H1 (cell line): ENCODE measurements around the gene TECR. TPM values are rescaled to one million over a fixed set of nuclear protein-coding genes. Genes with fewer than 3 reads are reported as not detected.

ENCODE experiments used
- BCL11A ChIP-seq, 2 experiments: IDR thresholded peaks; one replicate each; pipeline ENCODE4 v1.6.1; 2011; ENCODE audit warnings: low read depth in 2 of 2, low read length in 2 of 2, mild to moderate bottlenecking in 2 of 2
- CTCF ChIP-seq, 3 experiments: IDR thresholded peaks; 1 replicate in 2 of 3; 2 replicates in 1 of 3; pipeline versions ENCODE4 v1.5.1 to v1.6.1; 2011; ENCODE audit warnings: low read length in 3 of 3, mild to moderate bottlenecking in 3 of 3, inconsistent platforms in 2 of 3, low read depth in 1 of 3, moderate library complexity in 1 of 3; ENCODE audit not compliant: insufficient read depth in 1 of 3; ENCODE audit errors: control extremely low read depth in 1 of 3
- HDAC2 ChIP-seq, 2 experiments: fragments of 300-600 bp in 1 of 2; sonication (generic) in 1 of 2; IDR thresholded peaks; 2 replicates each; pipeline ENCODE4 v1.6.1; 2011 to 2012; ENCODE audit warnings: low read depth in 2 of 2, low read length in 2 of 2, mild to moderate bottlenecking in 2 of 2, moderate library complexity in 2 of 2, borderline replicate concordance in 1 of 2, inconsistent platforms in 1 of 2
- USF2 ChIP-seq: IDR thresholded peaks from 2 replicates; pipeline ENCODE4 v1.6.1; 2011; ENCODE audit warnings: low read length, improper control_type of control experiment
- polyA plus RNA-seq, 7 experiments: library from polyadenylated mRNA; depleted of rRNA in 3 of 7; stranded (reverse) in 5 of 7; unstranded in 2 of 7; fragments of >200 nt in 5 of 7; fragments of 200-250 nt in 2 of 7; gene quantifications; 1 replicate in 5 of 7; 2 replicates in 1 of 7; 4 replicates in 1 of 7; pipeline versions ENCODE4 v1.2.1 to v1.2.3, GENCODE V29; 2011 to 2013; ENCODE audit warnings: missing spikeins in 2 of 7, mixed read lengths in 2 of 7
- total RNA-seq: library from RNA; stranded (reverse); fragmentation: NEBNext Ultra II Directional; extraction: Animal tissue kit (Norgen Biotek cat#: 25700); gene quantifications from 2 replicates; pipeline ENCODE4 v1.2.1, GENCODE V29; 2021

The TECR gene
- total and polyA plus RNA-seq, 2 of the 8 experiments (the other 6 are each of a cell fraction or from before 2014, with no cell fraction given): 172 to 405 TPM

GRCh38 chr19:14525729-14526128, 3.7 kb upstream of the TECR start (continued):
- no peak for TF ChIP-seq CTCF (IDR thresholded peaks at IDR 0.05; ENCODE audit: control extremely low read depth in 1 of 3, insufficient read depth in 1 of 3, low read depth in 1 of 3, low read length in 3 of 3)
- TF ChIP-seq BCL11A (IDR thresholded peaks at IDR 0.05; ENCODE audit: low read depth in 2 of 2, low read length in 2 of 2): no peak
- no peak for TF ChIP-seq USF2
- TF ChIP-seq HDAC2 (IDR thresholded peaks at IDR 0.05; ENCODE audit: borderline replicate concordance in 1 of 2, low read depth in 2 of 2, low read length in 2 of 2): no peak
